ENCODE results near the gene DEGS1. TPM values are rescaled to one million over a fixed set of nuclear protein-coding genes. Genes with fewer than 3 reads are reported as not detected.

The DEGS1 gene
- total RNA-seq, 1 experiment from 2014 or later, result 138 TPM

DNA sequence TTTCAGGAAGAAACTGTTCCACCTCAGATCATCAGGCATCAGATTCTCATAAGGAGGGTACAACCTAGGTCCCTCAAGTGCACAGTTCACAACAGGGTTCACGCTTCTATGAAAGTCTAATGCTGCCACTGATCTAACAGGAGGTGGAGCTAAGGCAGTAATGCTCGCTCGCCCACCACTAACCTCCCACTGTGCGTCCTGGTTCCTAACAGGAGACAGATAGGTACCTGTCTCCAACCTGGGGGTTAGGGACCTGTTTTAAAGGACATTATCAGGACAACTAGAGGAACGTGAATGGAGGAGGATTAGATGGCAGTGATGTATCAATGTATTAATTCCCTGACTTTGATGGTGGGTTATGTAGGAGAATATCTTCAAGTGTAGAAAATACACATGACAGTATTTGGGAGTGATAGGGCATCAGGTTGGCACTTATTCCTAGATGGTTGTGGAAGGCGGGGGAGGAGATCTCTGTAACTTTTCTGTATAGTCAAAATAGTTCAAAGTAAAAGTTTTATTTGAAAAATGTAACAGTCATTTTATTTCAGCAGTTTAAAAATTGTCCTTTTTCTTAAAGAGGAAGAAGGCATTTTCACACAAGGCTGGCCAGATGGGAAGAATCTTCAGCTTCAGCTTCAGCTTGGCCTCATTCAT is 43.9 kb downstream of the DEGS1 start:
- Histone ChIP-seq H3K27me3 (no peaks in the 10 kb centered on the region), H3K4me3 (no peak overlapping the region), H3K36me3 (peaks cover 37% of the 10 kb centered on the region), H3K9me3 (no peaks in the 10 kb centered on the region)
- DNase-seq, result no peak

DNA sequence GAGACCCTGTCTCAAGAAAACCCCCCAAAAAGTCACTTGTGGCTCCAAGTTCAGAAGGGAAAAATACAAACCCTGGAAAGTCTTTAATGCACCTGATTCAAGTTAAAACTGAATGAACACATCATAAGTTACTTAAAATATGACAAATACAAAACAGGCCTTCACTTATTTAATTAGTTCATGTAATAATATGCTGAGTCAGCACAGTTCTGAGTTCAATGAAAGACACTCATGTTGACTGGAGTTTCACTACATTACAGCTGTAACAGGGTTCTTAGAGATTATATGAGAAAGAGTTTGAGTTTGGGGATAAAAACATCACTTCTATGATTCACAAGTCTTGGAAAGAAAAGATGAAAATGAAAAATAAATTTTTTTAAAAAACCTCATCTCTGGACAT is 51.0 kb downstream of the DEGS1 start:
- Histone ChIP-seq H3K9me3 (no peaks in the 10 kb centered on the region), H3K36me3 (peaks cover 24% of the 10 kb centered on the region), H3K4me3 (no peak overlapping the region), H3K27me3 (no peaks in the 10 kb centered on the region)
- DNase-seq, result no peak

DNA sequence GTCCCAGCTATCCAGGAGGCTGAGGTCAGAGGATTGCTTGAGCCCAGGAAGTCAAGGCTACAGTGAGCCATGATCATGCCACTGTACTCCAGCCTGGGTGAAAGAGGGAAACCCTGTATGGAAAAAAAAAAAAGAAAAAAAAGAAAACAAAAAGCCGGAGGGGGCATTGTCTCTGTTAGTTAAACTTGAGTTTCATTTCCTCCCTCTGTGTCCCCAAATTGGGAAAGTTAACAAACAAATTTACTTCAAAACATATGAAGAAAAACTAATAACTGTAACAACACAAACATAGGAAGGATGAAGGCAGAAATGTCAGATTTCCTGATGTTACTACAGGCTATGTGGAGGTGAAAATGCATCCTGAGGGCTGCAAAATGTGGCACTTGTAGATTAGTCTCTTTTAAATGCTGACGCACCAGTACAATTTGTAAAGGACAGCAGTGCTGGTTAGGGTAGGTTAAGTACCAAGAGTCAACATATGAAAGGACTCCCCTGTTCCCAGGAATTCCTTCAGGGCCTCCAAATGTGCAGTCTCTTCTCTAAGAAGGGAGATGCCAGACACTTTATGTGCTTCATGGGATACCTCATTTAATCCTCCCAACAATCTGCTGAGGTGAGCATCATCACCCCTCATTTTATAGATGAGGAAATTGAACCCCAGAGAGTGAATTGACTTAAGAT is 52.9 kb downstream of the DEGS1 start:
- H3K9me3 ChIP-seq, result no peaks in the 10 kb centered on the region
- H3K4me3 ChIP-seq, result no peak overlapping the region
- DNase-seq, result no peak
- peaks cover 18% of the 10 kb centered on the region for H3K36me3 ChIP-seq
- no peaks in the 10 kb centered on the region for H3K27me3 ChIP-seq

DNA sequence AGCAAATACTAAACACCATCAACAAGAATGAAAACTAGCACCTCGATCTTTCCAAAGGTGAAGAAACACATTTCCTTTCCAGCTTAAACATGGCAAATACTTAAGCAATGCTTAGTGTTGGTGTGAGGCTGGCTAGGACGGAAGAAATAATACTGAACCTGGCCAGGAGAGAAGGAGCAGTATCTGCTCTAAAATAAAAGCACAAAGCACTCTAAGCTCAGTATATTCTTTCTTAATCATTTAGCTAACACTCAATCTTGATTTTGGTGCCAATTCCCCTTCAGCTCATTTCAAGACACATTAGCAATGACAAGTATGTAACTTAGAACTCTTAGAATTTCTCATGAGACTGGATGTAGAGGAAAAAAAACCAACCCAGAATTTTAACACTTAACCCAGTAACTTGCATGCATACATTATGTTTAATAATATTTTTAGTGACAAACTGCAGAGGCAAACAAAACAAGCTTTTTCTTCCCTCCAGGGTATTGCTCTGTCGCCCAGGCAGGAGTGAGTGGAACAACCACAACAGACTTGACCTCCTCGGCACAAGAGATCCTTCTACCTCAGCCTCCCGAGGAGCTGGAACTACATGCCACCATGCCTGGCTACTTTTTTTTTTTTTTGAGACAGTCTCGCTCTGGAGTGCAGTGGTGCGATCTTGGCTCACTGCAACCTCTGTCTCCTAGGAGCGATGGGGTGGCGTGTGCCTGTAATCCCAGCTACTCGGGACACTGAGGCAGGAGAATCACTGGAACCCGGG is 54.3 kb downstream of the DEGS1 start:
- H3K9me3 ChIP-seq, result no peaks in the 10 kb centered on the region
- H3K36me3 ChIP-seq, result peaks cover 22% of the 10 kb centered on the region
- no peaks in the 10 kb centered on the region for H3K27me3 ChIP-seq
- H3K4me3 ChIP-seq, result no peak overlapping the region
- DNase-seq, result no peak

DNA sequence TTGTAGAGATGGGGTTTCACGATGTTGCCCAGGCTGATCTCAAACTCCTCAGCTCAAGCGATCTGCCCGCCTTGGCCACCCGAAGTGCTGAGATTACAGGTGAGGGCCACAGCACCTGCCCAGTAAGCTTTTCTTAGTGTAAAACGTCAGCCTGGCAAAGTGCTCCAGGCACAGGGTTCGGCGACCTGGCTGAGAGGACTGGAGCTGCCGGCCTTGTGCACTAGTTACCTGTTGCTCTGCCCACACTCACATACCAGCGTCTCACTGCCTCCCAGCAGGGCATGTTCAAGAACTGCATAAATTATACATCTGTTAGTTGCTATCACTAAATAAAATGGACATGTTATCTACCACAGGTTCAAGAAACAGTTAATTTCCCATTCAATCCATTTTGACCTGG is 55.2 kb downstream of the DEGS1 start:
- peaks cover 22% of the 10 kb centered on the region for H3K36me3 ChIP-seq
- no peak for DNase-seq
- H3K9me3 ChIP-seq, result no peaks in the 10 kb centered on the region
- H3K27me3 ChIP-seq, result no peaks in the 10 kb centered on the region
- H3K4me3 ChIP-seq, result no peak overlapping the region

DNA sequence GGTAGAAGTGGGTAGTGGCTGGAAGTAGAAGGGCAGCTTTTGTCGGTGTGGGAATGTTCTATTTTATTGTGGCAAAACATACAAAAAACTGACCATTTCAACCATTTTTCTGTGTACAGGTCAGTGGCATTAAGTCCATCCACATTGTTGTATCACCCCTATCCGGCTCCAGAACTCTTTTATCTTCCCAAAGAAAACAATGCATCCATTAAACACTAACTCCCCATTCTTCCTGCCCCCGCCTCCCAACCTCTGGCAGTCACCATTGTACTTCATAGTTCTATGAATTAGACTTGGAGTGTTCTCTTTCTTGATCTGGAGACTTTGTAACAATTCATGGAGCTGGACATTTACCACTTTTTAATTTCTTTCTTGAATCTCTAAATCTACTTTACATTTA is 55.7 kb downstream of the DEGS1 start:
- DNase-seq, result no peak
- H3K36me3 ChIP-seq, result peaks cover 23% of the 10 kb centered on the region
- no peaks in the 10 kb centered on the region for H3K9me3 ChIP-seq
- no peaks in the 10 kb centered on the region for H3K27me3 ChIP-seq
- no peak overlapping the region for H3K4me3 ChIP-seq

Other genes starting within 250 kb of the DEGS1 start
- 34.1 and 40.2 TPM in 2 replicates for gene FBXO28, start 69.1 kb upstream of the DEGS1 start, total RNA-seq (2014; rRNA removed; shearing (Covaris generic); ENCODE audit: low replicate concordance)
- 19.4 and 25.8 TPM in 2 replicates for gene NVL, start 146.9 kb downstream of the DEGS1 start, total RNA-seq (2014; rRNA removed; shearing (Covaris generic); ENCODE audit: low replicate concordance)
- gene CNIH4, start 173.6 kb downstream of the DEGS1 start, total RNA-seq (2014; rRNA removed; shearing (Covaris generic); ENCODE audit: low replicate concordance), result 30.9 and 114 TPM in 2 replicates